Embryonic facial prominence (tissue), 1 donor: ENCODE results near the gene GALNT7.
A peak's percentile ranks its signal among the peaks of the same experiment; 100 is the strongest.

Source experiments
- DNase-seq: peaks from one replicate; pipeline ENCODE4 v3.0.0-alpha.2; 2016; ENCODE audit errors: extremely low spot score

The GALNT7 gene

GRCh38 chr4:173233857-173234256 lies 65.2 kb downstream of the GALNT7 start:
- DNase-seq: no peak

- no peak for DNase-seq
Observed at GRCh38 chr4:173235050-173235449, 66.4 kb downstream of the GALNT7 start.

DNA sequence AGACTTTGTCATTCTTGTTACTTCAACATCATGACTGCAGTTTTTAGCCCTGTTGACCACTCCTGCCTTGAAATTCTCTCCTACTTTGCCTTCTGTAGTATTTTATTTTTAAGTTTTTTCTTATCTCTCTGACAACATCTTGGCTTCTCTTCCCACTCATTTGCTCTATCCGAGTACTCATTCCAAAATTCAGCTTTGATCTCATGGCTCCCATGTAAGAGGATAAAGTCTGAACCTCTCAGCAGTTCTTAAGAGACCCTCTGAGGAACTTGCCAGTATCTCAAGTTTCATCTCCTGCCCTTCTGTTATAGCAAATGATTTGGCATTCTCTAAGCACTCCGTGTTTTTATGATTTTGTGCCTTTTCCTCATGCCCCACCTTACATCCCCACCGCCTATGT lies 67.7 kb downstream of the GALNT7 start:
- no peak for DNase-seq

GRCh38 chr4:173237152-173237551 lies 68.5 kb downstream of the GALNT7 start:
- no peak for DNase-seq

- no peak for DNase-seq
Observed at GRCh38 chr4:173237762-173238161, 69.2 kb downstream of the GALNT7 start.

- DNase-seq: no peak
Observed at GRCh38 chr4:173240696-173241095, 72.1 kb downstream of the GALNT7 start.

DNA sequence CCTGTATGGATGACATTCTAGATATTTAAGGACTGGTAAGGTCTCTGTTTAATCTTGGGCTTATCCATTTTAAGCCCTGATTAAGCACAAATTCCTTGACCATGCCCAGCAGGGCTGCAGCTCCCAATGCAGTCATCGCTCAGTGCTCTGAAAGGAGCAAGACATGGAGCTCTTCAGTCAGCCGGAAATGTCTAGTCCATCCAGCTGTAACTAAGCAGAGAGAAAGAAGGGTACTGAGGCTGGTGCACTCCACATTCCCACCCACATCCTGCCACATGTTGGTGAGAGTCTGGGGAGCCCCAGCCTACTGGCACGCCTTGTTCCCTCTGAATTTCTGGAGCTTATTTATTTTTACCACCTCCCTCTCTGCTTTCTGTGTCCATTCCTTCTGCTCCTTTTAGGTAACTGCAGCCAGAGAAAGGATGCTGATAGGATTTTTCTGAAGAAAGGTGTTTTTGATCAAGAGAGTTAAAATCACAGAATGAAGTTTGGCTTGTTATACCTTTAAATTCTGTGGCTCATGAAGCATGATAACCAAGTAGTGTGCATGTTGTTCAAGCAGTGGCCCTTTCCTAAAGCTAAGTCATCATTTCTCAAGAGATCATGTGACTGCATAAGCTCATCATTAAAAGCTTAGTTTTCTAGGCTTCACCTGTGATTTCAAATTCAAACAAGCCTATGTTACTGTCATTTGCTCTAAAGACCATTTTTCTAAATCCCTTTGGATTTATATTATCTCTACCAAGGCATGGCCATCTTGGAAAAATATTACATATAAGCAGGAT lies 74.0 kb downstream of the GALNT7 start:
- DNase-seq: no peak

DNA sequence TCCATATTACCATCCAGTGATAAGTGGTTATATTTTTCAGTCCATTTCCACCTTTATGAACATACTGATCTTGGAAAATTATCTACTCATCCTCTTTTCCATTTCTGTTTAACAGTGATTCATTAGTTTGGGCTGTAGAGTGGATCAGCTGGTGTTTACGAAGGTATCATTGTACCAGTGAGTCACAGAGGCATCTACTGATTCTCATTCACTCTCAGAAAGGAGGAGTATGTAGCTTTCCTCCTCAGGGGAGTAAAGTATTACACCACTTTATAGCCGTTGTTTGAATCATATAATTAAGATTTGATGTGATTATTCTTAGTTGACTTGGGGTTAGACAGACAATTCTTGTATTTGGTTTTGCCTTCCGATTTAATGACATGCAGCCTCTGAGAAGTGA lies 74.7 kb downstream of the GALNT7 start:
- DNase-seq: no peak

GRCh38 chr4:173243917-173244658 lies 75.5 kb downstream of the GALNT7 start:
- no peak for DNase-seq

DNA sequence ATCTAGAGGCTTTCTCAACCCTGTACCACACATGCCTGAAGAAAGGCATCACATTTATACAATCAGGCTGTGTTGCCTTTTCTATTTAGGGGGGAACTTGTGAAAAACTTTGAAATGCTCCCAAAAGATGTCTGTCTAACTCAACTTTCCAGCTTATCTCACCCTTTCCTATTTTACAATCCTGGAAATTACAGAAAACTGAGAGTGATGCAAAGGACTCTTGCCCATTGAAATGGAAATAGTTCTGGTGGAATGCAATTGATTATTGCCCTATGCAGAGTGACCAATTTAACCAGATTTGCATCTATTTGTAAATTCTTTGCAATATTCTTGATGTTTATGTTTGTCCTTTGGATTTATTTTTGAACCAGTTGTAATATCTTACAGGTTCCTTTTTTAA lies 77.3 kb downstream of the GALNT7 start:
- DNase-seq: no peak

GRCh38 chr4:173246719-173247118 lies 78.1 kb downstream of the GALNT7 start:
- DNase-seq: no peak

- DNase-seq: no peak
Observed at GRCh38 chr4:173247321-173247720, 78.7 kb downstream of the GALNT7 start.

DNA sequence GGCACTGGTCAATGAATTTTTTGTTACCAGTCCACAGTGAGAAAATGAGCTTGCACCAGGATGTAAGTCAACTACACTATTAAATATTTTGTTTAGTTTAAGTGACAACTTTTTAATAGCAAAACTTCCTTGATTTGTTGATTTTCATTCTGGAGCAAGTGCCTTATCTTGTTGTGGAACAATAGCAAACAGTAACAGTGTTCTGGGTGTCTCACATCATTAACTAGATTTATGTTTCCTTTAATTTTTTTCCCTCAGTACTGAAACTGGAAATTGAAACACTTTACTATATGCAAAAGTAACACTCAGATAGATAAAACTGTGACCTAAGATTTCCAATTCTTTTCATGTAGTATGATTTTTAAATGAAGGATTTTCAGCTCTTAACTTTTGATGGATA lies 80.1 kb downstream of the GALNT7 start:
- DNase-seq: no peak

DNA sequence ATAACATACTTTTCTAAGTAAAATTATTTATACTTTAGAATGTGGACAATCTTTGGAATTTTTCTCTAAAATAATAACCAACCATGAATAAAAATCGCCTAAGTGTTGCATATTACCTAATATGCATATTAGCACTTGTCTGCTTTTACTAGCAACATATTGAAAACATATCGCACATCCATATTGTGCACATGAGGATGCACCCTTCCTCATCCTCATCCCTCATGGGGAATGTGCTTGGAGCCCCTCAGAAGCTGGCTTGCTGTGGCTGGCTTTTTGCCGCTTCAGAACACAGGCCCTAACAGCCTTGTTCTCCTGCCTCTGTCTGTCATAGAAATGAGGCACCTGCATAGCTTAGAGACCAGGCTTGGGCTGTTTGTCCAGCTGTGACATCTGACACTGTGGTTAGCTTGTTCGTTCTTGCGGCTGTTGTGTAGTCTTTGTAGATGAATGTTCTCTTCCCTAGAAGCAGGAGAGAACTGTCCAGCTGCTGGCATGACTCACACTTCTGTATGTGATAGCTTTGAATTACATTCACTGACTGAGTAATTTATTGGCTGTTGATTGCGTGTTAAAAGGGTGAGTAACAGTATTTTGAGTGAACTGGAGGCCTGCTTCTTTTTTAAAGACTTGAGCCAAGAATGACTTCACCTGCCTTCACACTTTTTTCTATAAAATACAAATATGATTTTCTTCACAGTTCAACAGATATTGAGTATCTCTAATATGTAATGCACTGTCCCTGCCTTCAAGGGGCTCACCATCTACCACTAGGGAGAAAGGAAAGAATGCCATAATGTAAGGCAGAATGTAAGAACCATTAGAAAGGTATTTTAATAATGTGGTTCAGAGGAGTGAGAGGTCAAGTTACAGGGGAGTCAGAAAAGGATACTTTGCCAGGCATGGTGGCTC lies 83.7 kb downstream of the GALNT7 start:
- no peak for DNase-seq

GRCh38 chr4:173253561-173253960 lies 85.0 kb downstream of the GALNT7 start:
- DNase-seq: no peak

DNA sequence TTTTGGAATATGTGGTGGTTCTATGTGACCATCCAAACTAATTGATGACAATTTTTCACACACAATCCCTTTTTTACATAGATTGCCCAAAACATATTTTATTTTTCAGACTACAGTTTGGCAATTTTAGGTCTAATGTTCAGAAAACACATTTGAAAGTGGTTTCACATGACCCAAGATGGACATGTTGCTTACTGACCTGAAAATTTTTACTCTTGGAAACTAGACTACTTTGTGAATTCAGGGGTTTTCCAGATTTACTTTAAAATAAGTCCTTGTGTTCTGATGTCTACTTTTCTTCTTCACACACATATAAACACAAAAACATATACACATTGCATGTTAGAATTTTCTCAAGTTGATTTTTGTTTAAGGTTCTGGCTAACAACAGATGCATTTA lies 86.0 kb downstream of the GALNT7 start:
- DNase-seq: no peak

- no peak for DNase-seq
Observed at GRCh38 chr4:173256825-173257224, 88.2 kb downstream of the GALNT7 start.

GRCh38 chr4:173257732-173258717 lies 89.4 kb downstream of the GALNT7 start:
- peak; percentile 32 for DNase-seq

DNA sequence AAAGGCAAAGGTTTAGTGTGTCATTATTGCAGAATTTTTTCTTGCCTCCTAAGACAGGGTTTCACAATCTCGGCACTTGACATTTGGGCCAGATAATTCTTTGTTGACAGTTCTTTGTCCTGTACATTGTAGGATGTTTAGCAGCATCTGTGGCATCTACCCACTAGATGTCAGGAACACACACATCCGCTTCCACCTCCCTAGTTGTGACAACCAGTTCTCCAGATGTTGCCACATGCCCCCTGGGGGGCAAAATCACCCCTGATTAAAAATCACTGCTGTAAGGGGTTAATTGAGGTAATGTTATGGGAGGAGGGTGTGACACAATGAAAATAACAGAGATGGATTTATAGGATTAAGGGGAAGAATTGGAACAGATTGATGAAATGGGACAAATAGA lies 90.3 kb downstream of the GALNT7 start:
- no peak for DNase-seq

DNA sequence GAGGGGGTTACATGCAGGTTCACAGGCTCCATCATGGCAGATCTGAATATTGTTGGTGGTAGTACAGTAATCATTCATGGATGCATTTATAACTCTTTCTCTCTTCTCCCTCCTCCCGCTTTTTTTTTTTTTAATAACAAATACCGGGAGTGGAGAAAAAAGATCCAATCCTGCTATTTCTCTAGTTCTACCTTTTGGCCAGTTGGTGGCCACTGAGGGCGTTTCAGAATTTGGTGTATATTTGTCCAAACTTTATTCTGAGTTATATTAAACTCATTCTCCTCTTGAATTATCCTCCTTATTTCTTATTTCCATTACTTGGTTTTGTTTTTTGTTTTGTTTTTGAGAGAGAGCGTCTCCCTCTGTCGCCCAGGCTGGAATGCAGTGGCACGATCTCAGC lies 90.7 kb downstream of the GALNT7 start:
- no peak for DNase-seq

- DNase-seq: no peak
Observed at GRCh38 chr4:173261052-173261451, 92.4 kb downstream of the GALNT7 start.
